NCI-H187 (cell line): Measurements from ENCODE around the gene MYOM1.
"Not testable (repeated sequence)": the region's sequence is repeated elsewhere in the genome, so short reads cannot be mapped to it uniquely, and the experiment has no call there.

Source experiments
- DNase-seq, 2 experiments: peaks; one replicate each; lab custom pipeline; 2025; lab: John Stamatoyannopoulos, UW

Gene MYOM1

GRCh38 chr18:3035635-3036034 is 184.1 kb downstream of the MYOM1 start:
- no peak for DNase-seq

GRCh38 chr18:3032721-3033120 is 187.0 kb downstream of the MYOM1 start:
- no peak for DNase-seq

DNA sequence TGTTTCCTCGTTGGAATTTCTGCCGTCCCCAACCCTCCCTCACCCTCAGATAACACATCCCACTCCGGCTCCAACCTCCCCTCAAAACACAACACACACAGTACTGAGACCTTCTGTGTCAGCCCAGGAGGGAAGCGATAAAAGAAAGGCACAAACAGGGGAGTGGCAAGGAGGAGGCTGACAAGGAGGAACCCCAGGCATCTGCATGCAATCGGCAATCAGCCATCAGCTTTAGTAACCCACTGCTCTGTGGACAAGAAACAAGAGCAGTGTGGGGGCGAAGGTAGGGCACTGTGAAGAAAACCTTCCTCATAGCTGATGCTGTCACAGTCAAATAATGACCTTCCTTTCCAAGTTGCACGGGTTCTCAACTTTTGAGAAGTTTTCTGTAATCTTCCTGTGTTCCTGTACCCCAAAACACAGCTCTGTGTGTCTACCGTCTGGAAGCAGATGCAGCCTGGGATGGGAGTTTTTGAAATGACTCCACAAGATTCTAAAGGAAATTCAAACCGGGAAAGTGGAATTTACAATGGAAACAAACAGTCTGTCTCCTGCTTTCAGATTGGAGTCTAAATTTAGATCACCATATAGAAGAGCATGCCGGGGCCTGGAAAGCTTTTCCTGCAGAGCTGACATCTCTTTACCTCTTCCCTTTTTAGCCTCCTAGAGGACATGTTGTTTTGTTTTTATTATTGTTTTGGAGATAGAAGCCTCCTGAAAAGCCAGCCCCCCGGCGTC is 190.4 kb downstream of the MYOM1 start:
- DNase-seq, result no peak

- DNase-seq, result not testable (repeated sequence)
Observed at GRCh38 chr18:3028115-3028514, 191.7 kb downstream of the MYOM1 start.

- DNase-seq, result no peak
Observed at GRCh38 chr18:3027370-3027891, 192.3 kb downstream of the MYOM1 start.

DNA sequence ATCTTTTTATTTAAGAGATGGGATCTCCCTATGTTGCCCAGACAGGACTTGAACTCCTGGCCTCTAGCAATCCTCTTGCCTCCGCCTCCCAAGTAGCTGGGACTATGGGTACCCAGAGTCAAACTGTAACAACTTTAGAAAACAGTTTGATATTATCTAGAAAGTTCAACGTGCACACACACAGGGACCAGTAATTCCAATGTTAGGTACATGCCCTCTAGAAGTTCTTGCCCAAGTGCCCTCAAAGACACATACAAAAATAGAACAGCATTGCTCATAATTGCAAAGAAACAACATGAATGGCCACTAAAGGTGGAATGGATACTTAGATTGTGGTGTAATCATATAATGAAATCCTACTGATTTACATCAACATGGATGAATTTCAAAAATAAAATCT is 194.2 kb downstream of the MYOM1 start:
- DNase-seq, result no peak

GRCh38 chr18:3023603-3024002 is 196.2 kb downstream of the MYOM1 start:
- not testable (repeated sequence) for DNase-seq
